Transverse colon (tissue), 4 donors: ENCODE measurements around the gene HOXA3. TPM values are rescaled to one million over a fixed set of nuclear protein-coding genes. Genes with fewer than 3 reads are reported as not detected.
A peak's percentile ranks its signal among the peaks of the same experiment; 100 is the strongest.

Experiments used
- DNase-seq: peaks from one replicate; pipeline ENCODE4 v3.0.0-alpha.2; 2019
- H3K27ac ChIP-seq, 4 donors: fragments of 200-600 bp; sonication (generic); 2 replicates each; pipeline ENCODE4 v1.5.1; 2016 to 2018; ENCODE audit warnings: inconsistent platforms in 4 of 4
- H3K27me3 ChIP-seq: fragments of 200-600 bp; sonication (generic); 2 replicates; pipeline ENCODE4 v1.5.1; 2017; ENCODE audit warnings: inconsistent platforms
- H3K36me3 ChIP-seq, 4 donors: fragments of 200-600 bp; sonication (generic); 2 replicates each; pipeline ENCODE4 v1.5.1; 2017 to 2019; ENCODE audit warnings: inconsistent platforms in 4 of 4
- H3K4me1 ChIP-seq, 4 donors: fragments of 200-600 bp; sonication (generic); 2 replicates each; pipeline ENCODE4 v1.5.1; 2017 to 2020; ENCODE audit warnings: inconsistent platforms in 4 of 4
- H3K4me3 ChIP-seq, 4 donors: fragments of 200-600 bp; sonication (generic); 1 replicate in 1 of 4; 2 replicates in 3 of 4; pipeline versions ENCODE4 v1.5.1 to v1.6.1; 2017 to 2019; ENCODE audit warnings: inconsistent platforms in 4 of 4
- H3K9me3 ChIP-seq, 2 donors: fragments of 200-600 bp; sonication (generic); 2 replicates each; pipeline ENCODE4 v1.5.1; 2017 to 2019; ENCODE audit warnings: inconsistent platforms in 2 of 2
- CTCF ChIP-seq, 5 experiments: fragments of 200-600 bp in 3 of 5; fragments of 450-650 bp in 2 of 5; sonication (generic) in 3 of 5; IDR thresholded peaks; 1 replicate in 2 of 5; 2 replicates in 3 of 5; pipeline ENCODE4 v1.5.1; 2016 to 2017; ENCODE audit warnings: antibody characterized with exemption in 5 of 5, inconsistent platforms in 3 of 5, mild to moderate bottlenecking in 2 of 5, moderate library complexity in 1 of 5
- EP300 ChIP-seq: sonication (generic); formaldehyde crosslinking; IDR thresholded peaks from one replicate; pipeline ENCODE4 v1.6.1; 2017; ENCODE audit warnings: antibody characterized with exemption, low read depth
- POLR2A ChIP-seq: fragments of 450-650 bp; IDR thresholded peaks from one replicate; pipeline ENCODE4 v1.6.1; 2016; ENCODE audit warnings: antibody characterized with exemption, mild to moderate bottlenecking, moderate library complexity
- POLR2AphosphoS5 ChIP-seq, 3 donors: sonication (generic); formaldehyde crosslinking; IDR thresholded peaks; one replicate each; pipeline ENCODE4 v1.6.1; 2016; ENCODE audit warnings: antibody characterized with exemption in 3 of 3
- WGBS, 2 donors: methylation state at CpG; one replicate each; pipeline ENCODE4 v1.1.5; 2018; ENCODE audit warnings: low coverage in 1 of 2; 5-methylcytosine and 5-hydroxymethylcytosine counted together
- in situ Hi-C, 4 donors: fragments of 200-750 bp; cut with MboI; loops; one replicate each; pipeline versions ENCODE4 v1.15.0 to v1.15.1; 2017; ENCODE audit warnings: low sequenced_read_pairs in 3 of 4, low pct_ligation_motif_present in 1 of 4, low pct_unique_long_range_greater_than_20kb in 1 of 4
- intact Hi-C: fragments of 100-400 bp; cut with DNase I; formaldehyde crosslinking; loops from one replicate; pipeline ENCODE4 v1.15.1; 2023; ENCODE audit warnings: low total_unique reads
- total RNA-seq, 4 donors: library from RNA; depleted of rRNA; stranded (reverse); fragments of >200 nt; gene quantifications; one replicate each; pipeline ENCODE4 v1.1.0, GENCODE V29; 2016

Gene HOXA3
- total RNA-seq, 4 donors from 2014 or later, result 14.1 to 27.3 (median 15.7) TPM

DNA sequence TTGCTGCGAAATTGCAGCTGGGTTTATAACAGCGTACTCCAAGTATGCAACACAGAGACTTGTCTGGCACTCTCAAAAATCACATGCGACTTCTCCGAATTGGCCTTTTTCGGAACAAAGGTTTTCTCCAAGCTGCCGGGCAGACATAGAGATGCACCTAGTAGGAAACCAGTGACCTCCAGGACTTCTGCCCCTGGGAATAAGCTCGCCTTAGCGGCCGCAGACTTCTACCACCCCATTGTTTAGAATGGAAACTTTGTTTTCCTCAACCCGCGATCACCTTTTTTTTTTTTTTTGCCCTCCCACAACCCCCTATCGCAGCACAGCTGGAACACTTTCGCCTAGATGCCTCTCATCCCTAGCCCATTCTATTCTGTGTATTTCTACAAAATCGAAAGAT is 26.6 kb upstream of the HOXA3 start:
- no peak for DNase-seq
- H3K27me3 ChIP-seq, result peaks cover 32% of the 10 kb centered on the region
- in situ Hi-C loops, result loop anchor here in 2 of 4 donors (25.0 kb wide), 1 partner anchor 1317 kb away; no protein-coding TSS in a partner anchor
- no peaks in the 10 kb centered on the region for H3K9me3 ChIP-seq
- H3K4me1 ChIP-seq, result peaks cover 21 to 63% (median 53%) of the 10 kb centered on the region in 4 donors
- TF ChIP-seq CTCF (IDR thresholded peaks at IDR 0.05) (no peak), EP300 (no peak), POLR2A (no peak), POLR2AphosphoS5 (IDR thresholded peaks at IDR 0.05) (no peak)
- H3K4me3 ChIP-seq, result peak overlapping the region; percentile 21 to 67 (median 60)
- H3K27ac ChIP-seq, result peak overlapping the region; percentile 95 to 99 (median 98)
- intact Hi-C loops, result no loop called here
- no peaks in the 10 kb centered on the region for H3K36me3 ChIP-seq
- 18 to 39% methylated on average over 11 to 14 of the region's 14 CpGs for WGBS, 2 donors

- H3K4me3 ChIP-seq, result peak overlapping the region; percentile 21 to 67 (median 60)
- intact Hi-C loops, result no loop called here
- peak overlapping the region; percentile 95 to 99 (median 98) for H3K27ac ChIP-seq
Observed at GRCh38 chr7:27178366-27178765, 26.0 kb upstream of the HOXA3 start.

GRCh38 chr7:27177795-27178320 is 25.5 kb upstream of the HOXA3 start:
- Histone ChIP-seq H3K27ac (peak overlapping the region; percentile 95 to 99 (median 98)), H3K36me3 (no peaks in the 10 kb centered on the region), H3K4me1 (peaks cover 21 to 58% (median 48%) of the 10 kb centered on the region in 4 donors), H3K4me3 (peak overlapping the region; percentile 21 to 67 (median 60)), H3K27me3 (peaks cover 32% of the 10 kb centered on the region), H3K9me3 (no peaks in the 10 kb centered on the region)
- TF ChIP-seq CTCF (IDR thresholded peaks at IDR 0.05), result no peak
- TF ChIP-seq POLR2AphosphoS5 (IDR thresholded peaks at IDR 0.05), result peak; percentile 6 to 28 (median 24)
- TF ChIP-seq POLR2A, result peak; percentile 17
- intact Hi-C loops (no loop called here), in situ Hi-C loops (loop anchor here in 2 of 4 donors (25.0 kb wide), 1 partner anchor 1316 kb away; no protein-coding TSS in a partner anchor)
- 0 to 23% methylated on average over 1 to 5 of the region's 5 CpGs for WGBS, 2 donors
- peak; percentile 23 for DNase-seq

More at GRCh38 chr7:27178366-27178765, 26.0 kb upstream of the HOXA3 start:
- Histone ChIP-seq H3K27me3 (peaks cover 32% of the 10 kb centered on the region), H3K9me3 (no peaks in the 10 kb centered on the region), H3K4me1 (peaks cover 21 to 59% (median 50%) of the 10 kb centered on the region in 4 donors), H3K36me3 (no peaks in the 10 kb centered on the region)
- TF ChIP-seq POLR2AphosphoS5 (IDR thresholded peaks at IDR 0.05), result peak in 2 of 3 donors; percentile 15 to 18
- TF ChIP-seq POLR2A, result no peak
- WGBS, 2 donors, result 32 to 42% methylated on average over 6 of the region's 6 CpGs
- in situ Hi-C loops, result loop anchor here in 2 of 4 donors (25.0 kb wide), 1 partner anchor 1316 kb away; no protein-coding TSS in a partner anchor
- peak; percentile 20 for DNase-seq

DNA sequence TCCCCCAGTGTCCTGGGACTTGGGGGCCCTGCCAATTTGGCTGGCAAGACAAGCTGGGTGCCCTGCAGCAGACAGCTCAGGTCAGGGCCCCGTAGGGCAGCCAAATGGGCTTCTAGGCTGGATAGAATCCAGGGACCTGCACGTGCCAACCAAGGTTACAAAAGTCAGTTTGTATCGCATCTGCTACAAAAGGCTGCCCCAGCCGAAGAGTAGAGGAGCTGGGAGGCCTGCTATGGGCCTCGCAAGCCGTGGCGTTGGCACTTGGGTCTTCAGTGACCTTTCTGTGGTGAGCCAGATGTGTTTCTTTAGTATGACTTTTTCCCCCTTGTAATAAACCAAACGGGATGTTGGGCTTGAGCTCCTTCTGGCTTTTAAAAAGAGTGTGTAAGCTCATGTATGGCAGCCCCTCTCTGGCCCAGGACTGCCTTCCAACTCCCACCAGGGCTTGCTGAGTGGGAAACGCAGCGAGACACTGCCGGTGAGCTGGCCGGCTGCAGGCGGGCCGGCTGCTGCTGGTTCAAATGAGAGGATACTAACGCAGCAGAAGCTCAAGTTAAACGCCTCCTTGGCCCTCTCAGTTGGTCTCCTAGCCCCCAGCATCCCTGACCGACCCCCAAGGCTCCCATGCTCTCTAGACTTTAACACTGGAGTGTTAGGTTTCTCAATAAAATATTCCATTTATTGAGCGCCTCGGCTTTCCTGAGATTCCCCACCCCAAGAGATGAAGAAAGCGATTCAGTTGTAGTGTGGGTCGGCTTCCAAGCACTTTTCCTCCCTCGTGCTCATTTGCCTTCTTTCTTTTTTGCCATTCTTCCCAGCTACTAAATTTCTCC is 24.8 kb upstream of the HOXA3 start:
- in situ Hi-C loops (loop anchor here in 2 of 4 donors (25.0 kb wide), 1 partner anchor 1315 kb away; no protein-coding TSS in a partner anchor), intact Hi-C loops (no loop called here)
- H3K27ac ChIP-seq, result peak overlapping the region; percentile 95 to 99 (median 98)
- H3K27me3 ChIP-seq, result peaks cover 33% of the 10 kb centered on the region
- H3K9me3 ChIP-seq, result no peaks in the 10 kb centered on the region
- H3K4me1 ChIP-seq, result peaks cover 18 to 51% (median 45%) of the 10 kb centered on the region in 4 donors
- peak; percentile 27 for DNase-seq
- no peaks in the 10 kb centered on the region for H3K36me3 ChIP-seq
- H3K4me3 ChIP-seq, result peak overlapping the region; percentile 21 to 67 (median 60)
- TF ChIP-seq CTCF (IDR thresholded peaks at IDR 0.05) (no peak), POLR2A (no peak), POLR2AphosphoS5 (IDR thresholded peaks at IDR 0.05) (no peak), EP300 (no peak)
- 26 to 48% methylated on average over 6 to 22 of the region's 22 CpGs for WGBS, 2 donors
